HG03175 (cell line): Measurements from ENCODE around the gene DLL1.
A peak's percentile ranks its signal among the peaks of the same experiment; 100 is the strongest.
"Not testable (repeated sequence)": the region's sequence is repeated elsewhere in the genome, so short reads cannot be mapped to it uniquely, and the experiment has no call there.

Experiments used
- ATAC-seq: cut with Tn5 transposase; IDR thresholded peaks from one replicate; pipeline ENCODE4 v1.9.1; 2021; ENCODE audit warnings: mild to moderate bottlenecking, moderate library complexity; ENCODE audit not compliant: unreplicated experiment

The DLL1 gene

GRCh38 chr6:170290296-170291128, at the start of gene DLL1:
Gene DLL1 (minus strand): TSS chr6:170291078. CDS start chr6:170290139, 939 bp downstream.
- no peak for ATAC-seq

GRCh38 chr6:170335199-170335598, 44.3 kb upstream of the DLL1 start:
- ATAC-seq = not testable (repeated sequence)

- ATAC-seq = no peak
Measured at GRCh38 chr6:170329321-170329720, 38.4 kb upstream of the DLL1 start.

- ATAC-seq = no peak
Measured at GRCh38 chr6:170317718-170318117, 26.8 kb upstream of the DLL1 start.

GRCh38 chr6:170317076-170317475, 26.2 kb upstream of the DLL1 start:
- ATAC-seq = no peak

GRCh38 chr6:170316071-170316470, 25.2 kb upstream of the DLL1 start:
- ATAC-seq = no peak

- ATAC-seq = no peak
Measured at GRCh38 chr6:170314983-170315382, 24.1 kb upstream of the DLL1 start.

GRCh38 chr6:170313716-170314295, 22.9 kb upstream of the DLL1 start:
- ATAC-seq = no peak

GRCh38 chr6:170312876-170313275, 22.0 kb upstream of the DLL1 start:
- no peak for ATAC-seq

GRCh38 chr6:170311696-170312095, 20.8 kb upstream of the DLL1 start:
- ATAC-seq = no peak

- no peak for ATAC-seq
Measured at GRCh38 chr6:170308761-170309160, 17.9 kb upstream of the DLL1 start.

- no peak for ATAC-seq
Measured at GRCh38 chr6:170307080-170307545, 16.2 kb upstream of the DLL1 start.

- peak; percentile 96 for ATAC-seq
Measured at GRCh38 chr6:170306324-170307079, 15.6 kb upstream of the DLL1 start, which contains the start of gene FAM120B. Gene FAM120B (plus strand): TSS chr6:170306758. CDS start chr6:170317391, 10,633 bp downstream.

- ATAC-seq = peak; percentile 20
Measured at GRCh38 chr6:170305805-170306323, 15.0 kb upstream of the DLL1 start.

- ATAC-seq = no peak
Measured at GRCh38 chr6:170301184-170301583, 10.3 kb upstream of the DLL1 start.

GRCh38 chr6:170298688-170299087, 7.8 kb upstream of the DLL1 start:
- no peak for ATAC-seq

GRCh38 chr6:170297576-170298330, 6.9 kb upstream of the DLL1 start:
- ATAC-seq = no peak

- no peak for ATAC-seq
Measured at GRCh38 chr6:170296746-170297575, 6.1 kb upstream of the DLL1 start.

GRCh38 chr6:170296423-170296745, 5.5 kb upstream of the DLL1 start:
- no peak for ATAC-seq
